Measurements from ENCODE around the gene MAP2K5.

- TF ChIP-seq CTCF (conservative IDR thresholded peaks at IDR 0.05) = no peak
- no peak for TF ChIP-seq ZFX (IDR thresholded peaks at IDR 0.05)
Measured at GRCh38 chr15:67570875-67571647, 28.6 kb downstream of the MAP2K5 start.
